Stomach (tissue), 9 donors: ENCODE measurements around the gene OR4E1. TPM values are rescaled to one million over a fixed set of nuclear protein-coding genes. Genes with fewer than 3 reads are reported as not detected.

Experiments used
- DNase-seq, 2 donors: peaks; one replicate each; pipeline versions ENCODE4 v3.0.0 to v3.0.0-alpha.2; 2013 to 2019
- H3K27ac ChIP-seq, 5 donors: fragments of 200-600 bp in 4 of 5; sonication (generic) in 4 of 5; one replicate each; pipeline ENCODE4 v1.5.1; 2013 to 2019; ENCODE audit warnings: mild to moderate bottlenecking in 1 of 5, moderate library complexity in 1 of 5
- H3K27me3 ChIP-seq, 3 donors: fragments of 200-600 bp; sonication (generic); one replicate each; pipeline ENCODE4 v1.5.1; 2017 to 2019; ENCODE audit warnings: mixed run types in 1 of 3
- H3K36me3 ChIP-seq, 4 donors: fragments of 200-600 bp; sonication (generic); 1 replicate in 3 of 4; 2 replicates in 1 of 4; pipeline ENCODE4 v1.5.1; 2016 to 2019
- H3K4me1 ChIP-seq, 4 donors: fragments of 200-600 bp; sonication (generic); one replicate each; pipeline ENCODE4 v1.5.1; 2016 to 2019
- H3K4me3 ChIP-seq, 4 donors: fragments of 200-600 bp; sonication (generic) in 3 of 4; one replicate each; pipeline ENCODE4 v1.5.1; 2016 to 2019; ENCODE audit warnings: mild to moderate bottlenecking in 1 of 4
- H3K9me3 ChIP-seq, 4 donors: fragments of 200-600 bp; sonication (generic); one replicate each; pipeline ENCODE4 v1.5.1; 2016 to 2019
- EP300 ChIP-seq: sonication (generic); formaldehyde crosslinking; IDR thresholded peaks from one replicate; pipeline ENCODE4 v1.6.1; 2017; ENCODE audit warnings: antibody characterized with exemption
- POLR2A ChIP-seq, 4 donors: fragments of 450-650 bp; IDR thresholded peaks; one replicate each; pipeline ENCODE4 v1.6.1; 2016; ENCODE audit warnings: antibody characterized with exemption in 4 of 4, control low read depth in 2 of 4, mild to moderate bottlenecking in 1 of 4, moderate library complexity in 1 of 4
- POLR2AphosphoS5 ChIP-seq, 3 donors: sonication (generic); formaldehyde crosslinking; IDR thresholded peaks; one replicate each; pipeline ENCODE4 v1.6.1; 2016; ENCODE audit warnings: antibody characterized with exemption in 3 of 3
- WGBS, 5 donors: extraction: QIAGEN DNeasy Blood & Tissue Kit in 3 of 5; methylation state at CpG; one replicate each; pipeline versions ENCODE4 v1.1.5 to v1.1.7; 2013 to 2018; 5-methylcytosine and 5-hydroxymethylcytosine counted together
- intact Hi-C: fragments of 100-400 bp; cut with DNase I; formaldehyde crosslinking; loops from one replicate; pipeline ENCODE4 v1.15.1; 2023; ENCODE audit warnings: low total_unique reads
- polyA plus RNA-seq, 3 donors: library from polyadenylated mRNA; stranded (reverse); fragments of 200-250 nt; gene quantifications; one replicate each; pipeline ENCODE4 v1.2.3, GENCODE V29; 2013
- total RNA-seq, 5 donors: library from RNA; depleted of rRNA; stranded (reverse); fragments of >200 nt; gene quantifications; one replicate each; pipeline versions ENCODE4 v1.1.0 to v1.2.3, GENCODE V29; 2014 to 2016
- TF ChIP-seq, protein P1 (sequence below), 7 experiments: fragments of 450-650 bp in 4 of 7; fragments of 200-600 bp in 3 of 7; sonication (generic) in 3 of 7; IDR thresholded peaks; one replicate each; pipeline ENCODE4 v1.5.1; 2016 to 2019; ENCODE audit warnings: antibody characterized with exemption in 7 of 7, control low read depth in 2 of 7, mild to moderate bottlenecking in 1 of 7
- donor health status: healthy with polysubstance abuse.
- donor health status: Bipolar disorder and iron deficiency.
- donor health status: healthy.

The OR4E1 gene
- total and polyA plus RNA-seq, 8 donors: not detected

- Histone ChIP-seq H3K9me3 (no peaks in the 10 kb centered on the region), H3K27me3 (peaks cover 0 to 4% (median 0%) of the 10 kb centered on the region in 3 donors), H3K4me1 (no peaks in the 10 kb centered on the region), H3K27ac (no peak within 1 kb of the TSS), H3K4me3 (no peak within 1 kb of the TSS), H3K36me3 (no peaks in the 10 kb centered on the region)
- DNase-seq: no peak
- TF ChIP-seq, protein P1, sequence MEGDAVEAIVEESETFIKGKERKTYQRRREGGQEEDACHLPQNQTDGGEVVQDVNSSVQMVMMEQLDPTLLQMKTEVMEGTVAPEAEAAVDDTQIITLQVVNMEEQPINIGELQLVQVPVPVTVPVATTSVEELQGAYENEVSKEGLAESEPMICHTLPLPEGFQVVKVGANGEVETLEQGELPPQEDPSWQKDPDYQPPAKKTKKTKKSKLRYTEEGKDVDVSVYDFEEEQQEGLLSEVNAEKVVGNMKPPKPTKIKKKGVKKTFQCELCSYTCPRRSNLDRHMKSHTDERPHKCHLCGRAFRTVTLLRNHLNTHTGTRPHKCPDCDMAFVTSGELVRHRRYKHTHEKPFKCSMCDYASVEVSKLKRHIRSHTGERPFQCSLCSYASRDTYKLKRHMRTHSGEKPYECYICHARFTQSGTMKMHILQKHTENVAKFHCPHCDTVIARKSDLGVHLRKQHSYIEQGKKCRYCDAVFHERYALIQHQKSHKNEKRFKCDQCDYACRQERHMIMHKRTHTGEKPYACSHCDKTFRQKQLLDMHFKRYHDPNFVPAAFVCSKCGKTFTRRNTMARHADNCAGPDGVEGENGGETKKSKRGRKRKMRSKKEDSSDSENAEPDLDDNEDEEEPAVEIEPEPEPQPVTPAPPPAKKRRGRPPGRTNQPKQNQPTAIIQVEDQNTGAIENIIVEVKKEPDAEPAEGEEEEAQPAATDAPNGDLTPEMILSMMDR (IDR thresholded peaks at IDR 0.05): no peak
- intact Hi-C loops: no loop called here
- WGBS, 5 donors: 76 to 81% (median 78%) methylated on average over 2 of the region's 2 CpGs
Observed at GRCh38 chr14:21653331-21653885, 20.2 kb downstream of the OR4E1 start, which contains the start of gene OR4E2. OR4E2 (plus strand) TSS chr14:21653835; CDS start chr14:21665083, 11,248 bp downstream.

GRCh38 chr14:21652209-21652808 is 21.3 kb downstream of the OR4E1 start:
- H3K4me1 ChIP-seq: no peaks in the 10 kb centered on the region
- peak in 1 of 2 donors; percentile 5 for DNase-seq
- H3K9me3 ChIP-seq: no peaks in the 10 kb centered on the region
- H3K4me3 ChIP-seq: no peak overlapping the region
- H3K36me3 ChIP-seq: no peaks in the 10 kb centered on the region
- no peaks in the 10 kb centered on the region for H3K27me3 ChIP-seq
- 31 to 52% (median 39%) methylated on average over 1 of the region's 1 CpG for WGBS, 5 donors
- TF ChIP-seq POLR2A (IDR thresholded peaks at IDR 0.05): no peak
- no peak for TF ChIP-seq EP300
- TF ChIP-seq, protein P1 (IDR thresholded peaks at IDR 0.05): no peak
- TF ChIP-seq POLR2AphosphoS5 (IDR thresholded peaks at IDR 0.05): no peak
- intact Hi-C loops: no loop called here
- H3K27ac ChIP-seq: no peak overlapping the region

- DNase-seq: no peak
- H3K4me1 ChIP-seq: no peaks in the 10 kb centered on the region
- peaks cover 0 to 6% (median 0%) of the 10 kb centered on the region in 4 donors for H3K9me3 ChIP-seq
- H3K36me3 ChIP-seq: no peaks in the 10 kb centered on the region
- TF ChIP-seq, protein P1 (IDR thresholded peaks at IDR 0.05): no peak
- TF ChIP-seq EP300 (no peak), POLR2AphosphoS5 (IDR thresholded peaks at IDR 0.05) (no peak), POLR2A (IDR thresholded peaks at IDR 0.05) (no peak)
- H3K27ac ChIP-seq: no peak overlapping the region
- intact Hi-C loops: no loop called here
- no peak overlapping the region for H3K4me3 ChIP-seq
- peaks cover 0 to 4% (median 0%) of the 10 kb centered on the region in 3 donors for H3K27me3 ChIP-seq
Observed at GRCh38 chr14:21647380-21647779, 26.2 kb downstream of the OR4E1 start.

GRCh38 chr14:21643407-21643806 is 30.2 kb downstream of the OR4E1 start:
- Histone ChIP-seq H3K36me3 (no peaks in the 10 kb centered on the region), H3K27me3 (peaks cover 0 to 4% (median 0%) of the 10 kb centered on the region in 3 donors), H3K9me3 (peaks cover 0 to 6% (median 0%) of the 10 kb centered on the region in 4 donors), H3K4me3 (no peak overlapping the region), H3K27ac (no peak overlapping the region), H3K4me1 (no peaks in the 10 kb centered on the region)
- WGBS, 5 donors: 55 to 64% (median 59%) methylated on average over 5 of the region's 5 CpGs
- TF ChIP-seq POLR2A (IDR thresholded peaks at IDR 0.05) (no peak), EP300 (no peak), POLR2AphosphoS5 (IDR thresholded peaks at IDR 0.05) (no peak)
- TF ChIP-seq, protein P1 (IDR thresholded peaks at IDR 0.05): no peak
- no peak for DNase-seq
- intact Hi-C loops: no loop called here
